ENCODE results near the gene HIPK2. TPM values are rescaled to one million over a fixed set of nuclear protein-coding genes. Genes with fewer than 3 reads are reported as not detected.
A peak's percentile ranks its signal among the peaks of the same experiment; 100 is the strongest.

HIPK2 gene
- total and polyA plus RNA-seq, 7 donors: 18.1 to 166 (median 78.5) TPM

DNA sequence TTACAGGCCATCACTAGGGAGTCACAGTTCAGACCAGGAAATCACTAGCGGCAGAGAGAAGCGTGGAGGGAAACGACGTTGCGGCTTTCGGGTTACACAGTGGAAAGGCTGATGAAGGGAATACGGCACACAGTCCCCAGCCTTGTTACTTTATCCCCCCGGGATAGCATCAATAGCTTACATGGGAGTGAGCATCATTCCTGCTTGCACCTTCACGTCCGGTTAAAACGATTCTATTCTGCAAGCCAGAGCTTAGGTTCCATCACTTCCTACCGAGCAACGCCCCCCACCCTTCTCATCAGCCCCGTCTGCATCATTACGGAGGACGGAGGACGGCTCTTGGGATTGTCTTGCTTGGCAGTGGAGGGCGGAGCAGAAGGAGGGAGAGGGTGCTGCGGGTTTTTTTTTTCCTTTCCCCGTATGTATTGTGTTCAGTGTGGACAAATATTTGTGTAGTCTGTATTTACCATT, 129.4 kb downstream of the HIPK2 start:
- H3K4me1 ChIP-seq: peaks cover 41% of the 10 kb centered on the region
- ATAC-seq (no peak), DNase-seq (no peak)
- TF ChIP-seq, protein P1, sequence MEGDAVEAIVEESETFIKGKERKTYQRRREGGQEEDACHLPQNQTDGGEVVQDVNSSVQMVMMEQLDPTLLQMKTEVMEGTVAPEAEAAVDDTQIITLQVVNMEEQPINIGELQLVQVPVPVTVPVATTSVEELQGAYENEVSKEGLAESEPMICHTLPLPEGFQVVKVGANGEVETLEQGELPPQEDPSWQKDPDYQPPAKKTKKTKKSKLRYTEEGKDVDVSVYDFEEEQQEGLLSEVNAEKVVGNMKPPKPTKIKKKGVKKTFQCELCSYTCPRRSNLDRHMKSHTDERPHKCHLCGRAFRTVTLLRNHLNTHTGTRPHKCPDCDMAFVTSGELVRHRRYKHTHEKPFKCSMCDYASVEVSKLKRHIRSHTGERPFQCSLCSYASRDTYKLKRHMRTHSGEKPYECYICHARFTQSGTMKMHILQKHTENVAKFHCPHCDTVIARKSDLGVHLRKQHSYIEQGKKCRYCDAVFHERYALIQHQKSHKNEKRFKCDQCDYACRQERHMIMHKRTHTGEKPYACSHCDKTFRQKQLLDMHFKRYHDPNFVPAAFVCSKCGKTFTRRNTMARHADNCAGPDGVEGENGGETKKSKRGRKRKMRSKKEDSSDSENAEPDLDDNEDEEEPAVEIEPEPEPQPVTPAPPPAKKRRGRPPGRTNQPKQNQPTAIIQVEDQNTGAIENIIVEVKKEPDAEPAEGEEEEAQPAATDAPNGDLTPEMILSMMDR (IDR thresholded peaks at IDR 0.05): no peak
- intact Hi-C loops (cut with DNase I): loop anchor here (5.0 kb wide), 2 partner anchors 129 to 174 kb away; partner anchors contain the start of gene HIPK2 (in 1 of the 2)
- H3K4me3 ChIP-seq: peak overlapping the region; percentile 14
- no peaks in the 10 kb centered on the region for H3K27me3 ChIP-seq (ENCODE audit: insufficient read depth in 3 of 3, low read length in 2 of 3)
- peaks cover 0 to 11% of the 10 kb centered on the region in 2 donors for H3K36me3 ChIP-seq (ENCODE audit: insufficient read depth in 1 of 2, low read depth in 1 of 2)
- H3K9me3 ChIP-seq: no peaks in the 10 kb centered on the region
- H3K27ac ChIP-seq: peak overlapping the region; percentile 65
- WGBS, 3 donors: 63 to 70% (median 69%) methylated on average over 20 of the region's 20 CpGs

DNA sequence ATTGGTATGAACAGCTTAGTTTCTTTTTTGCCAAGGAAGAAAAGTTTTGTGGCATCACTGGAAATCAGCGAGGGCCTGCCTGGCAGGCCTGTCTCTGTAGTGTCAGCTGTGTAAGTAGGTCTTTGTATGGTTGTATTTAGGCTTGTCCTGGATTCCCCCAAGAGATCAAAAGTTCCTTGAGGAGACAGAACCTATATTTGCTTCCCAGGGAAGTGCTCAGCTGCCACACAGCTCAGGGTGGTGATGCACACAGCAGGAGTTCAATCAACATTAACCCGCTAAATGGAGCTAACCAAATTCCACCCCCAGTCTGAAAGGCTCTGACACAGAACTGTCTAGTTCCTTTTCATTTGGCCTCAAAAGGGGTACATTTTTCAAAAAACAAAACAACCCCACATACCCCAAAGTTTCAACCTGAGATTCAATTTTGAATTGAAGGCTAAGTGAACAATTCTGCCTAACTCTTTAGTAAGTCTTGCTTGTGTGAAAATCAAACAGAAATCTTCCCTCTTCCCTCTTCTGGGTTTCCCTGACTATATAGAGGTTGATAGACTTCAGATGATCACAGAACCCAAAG, 129.9 kb downstream of the HIPK2 start:
- peak overlapping the region; percentile 65 for H3K27ac ChIP-seq
- DNase-seq (no peak), ATAC-seq (no peak)
- no peaks in the 10 kb centered on the region for H3K27me3 ChIP-seq (ENCODE audit: insufficient read depth in 3 of 3, low read length in 2 of 3)
- WGBS, 3 donors: 57 to 84% (median 70%) methylated on average over 2 of the region's 2 CpGs
- H3K36me3 ChIP-seq (ENCODE audit: insufficient read depth in 1 of 2, low read depth in 1 of 2): peaks cover 0 to 16% of the 10 kb centered on the region in 2 donors
- H3K4me1 ChIP-seq: peaks cover 39% of the 10 kb centered on the region
- H3K4me3 ChIP-seq: no peak overlapping the region
- TF ChIP-seq, protein P1 (IDR thresholded peaks at IDR 0.05): no peak
- intact Hi-C loops (cut with DNase I): loop anchor here (1.0 to 5.0 kb wide), 4 partner anchors 127 to 354 kb away; partner anchors contain the start of gene HIPK2 (in 1 of the 2)
- H3K9me3 ChIP-seq: no peaks in the 10 kb centered on the region

GRCh38 chr7:139647085-139647484, 130.7 kb downstream of the HIPK2 start:
- DNase-seq (no peak), ATAC-seq (peak in 2 of 4 donors; percentile 2 to 3)
- no peaks in the 10 kb centered on the region for H3K9me3 ChIP-seq
- peaks cover 37% of the 10 kb centered on the region for H3K4me1 ChIP-seq
- no peaks in the 10 kb centered on the region for H3K27me3 ChIP-seq (ENCODE audit: insufficient read depth in 3 of 3, low read length in 2 of 3)
- H3K27ac ChIP-seq: peak overlapping the region; percentile 13
- WGBS, 3 donors: 87 to 90% (median 88%) methylated on average over 4 of the region's 4 CpGs
- no peak overlapping the region for H3K4me3 ChIP-seq
- TF ChIP-seq, protein P1 (IDR thresholded peaks at IDR 0.05): no peak
- peaks cover 2 to 19% of the 10 kb centered on the region in 2 donors for H3K36me3 ChIP-seq (ENCODE audit: insufficient read depth in 1 of 2, low read depth in 1 of 2)
- intact Hi-C loops (cut with DNase I): loop anchor here (1.0 to 5.0 kb wide), 4 partner anchors 128 to 355 kb away; partner anchors contain the start of gene HIPK2 (in 1 of the 2)

DNA sequence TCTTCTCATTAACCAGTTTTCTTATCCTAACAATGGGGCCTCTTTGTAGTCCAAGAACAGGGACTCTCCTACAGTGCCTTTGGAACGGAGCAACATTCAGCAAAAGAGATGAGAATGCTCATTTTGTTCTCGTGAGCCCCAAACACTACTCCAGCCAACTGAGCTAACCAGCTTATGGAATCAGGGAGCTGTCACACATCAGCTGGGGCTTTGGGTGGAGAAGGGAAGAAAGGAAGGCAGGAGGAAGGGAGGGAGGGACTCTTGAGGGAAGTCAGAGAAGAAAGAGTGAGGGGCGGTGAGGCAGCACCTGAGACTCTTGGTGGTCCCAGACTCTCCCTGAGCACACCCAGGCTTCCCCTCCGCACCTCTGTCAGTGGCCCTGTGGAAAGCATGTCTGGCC, 131.2 kb downstream of the HIPK2 start:
- 87 to 95% (median 87%) methylated on average over 4 of the region's 4 CpGs for WGBS, 3 donors
- Histone ChIP-seq H3K27me3 (ENCODE audit: insufficient read depth in 3 of 3, low read length in 2 of 3) (no peaks in the 10 kb centered on the region), H3K4me1 (peaks cover 32% of the 10 kb centered on the region), H3K9me3 (no peaks in the 10 kb centered on the region), H3K27ac (peak overlapping the region; percentile 13), H3K36me3 (ENCODE audit: insufficient read depth in 1 of 2, low read depth in 1 of 2) (peaks cover 2 to 19% of the 10 kb centered on the region in 2 donors), H3K4me3 (no peak overlapping the region)
- intact Hi-C loops (cut with DNase I): loop anchor here (2.0 to 5.0 kb wide), 3 partner anchors 128 to 176 kb away; partner anchors contain the start of gene HIPK2 (in 1 of the 2)
- ATAC-seq (no peak), DNase-seq (no peak)
- TF ChIP-seq, protein P1 (IDR thresholded peaks at IDR 0.05): no peak

Measured in psoas muscle (tissue), 8 donors.